ENCODE measurements around the gene TMEM35A. TPM values are rescaled to one million over a fixed set of nuclear protein-coding genes. Genes with fewer than 3 reads are reported as not detected.

Gene TMEM35A
- total RNA-seq, 2 donors from 2014 or later: 0.68 to 7.7 TPM

DNA sequence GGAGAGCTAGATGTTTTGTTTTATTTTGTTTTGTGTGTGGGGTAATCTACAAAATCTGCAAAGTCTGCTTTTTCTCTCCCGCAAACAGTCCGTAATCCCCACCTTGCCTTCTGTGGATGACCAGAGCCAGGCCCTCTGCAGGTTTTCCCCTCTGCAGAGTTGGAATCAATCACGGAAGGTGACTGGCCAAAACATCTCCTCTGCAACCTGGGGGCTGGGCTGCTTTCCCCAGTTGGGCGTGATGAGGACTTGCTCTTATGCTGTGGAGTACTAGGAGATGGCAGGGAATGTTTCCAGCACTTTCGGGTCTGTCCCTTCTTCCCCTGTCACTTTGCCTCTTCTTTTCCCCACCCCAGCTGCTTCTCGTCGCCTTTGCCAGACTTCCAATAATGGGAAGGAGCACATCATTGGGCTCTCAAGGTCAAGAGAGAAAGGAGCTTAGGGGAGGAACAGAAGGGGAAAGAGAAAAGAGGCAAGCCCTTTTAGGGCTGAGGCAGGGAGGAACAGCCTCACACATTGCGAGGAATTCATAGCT, 1.1 kb downstream of the TMEM35A start:
- no peak for DNase-seq (ENCODE audit: low spot score)
- H3K4me3 ChIP-seq: peak overlapping the region; percentile 71
- no peaks in the 10 kb centered on the region for H3K36me3 ChIP-seq
- no peaks in the 10 kb centered on the region for H3K9me3 ChIP-seq
- TF ChIP-seq CTCF (IDR thresholded peaks at IDR 0.05): no peak
- H3K4me1 ChIP-seq (ENCODE audit: control insufficient read depth in 1 of 2, low read depth in 2 of 2): no peaks in the 10 kb centered on the region
- no peak overlapping the region for H3K27ac ChIP-seq
- no peak for ATAC-seq (ENCODE audit: insufficient number of reproducible peaks, low FRiP score, low read depth)
- H3K27me3 ChIP-seq (replicated peaks; ENCODE audit: insufficient read depth): no peaks in the 10 kb centered on the region

DNA sequence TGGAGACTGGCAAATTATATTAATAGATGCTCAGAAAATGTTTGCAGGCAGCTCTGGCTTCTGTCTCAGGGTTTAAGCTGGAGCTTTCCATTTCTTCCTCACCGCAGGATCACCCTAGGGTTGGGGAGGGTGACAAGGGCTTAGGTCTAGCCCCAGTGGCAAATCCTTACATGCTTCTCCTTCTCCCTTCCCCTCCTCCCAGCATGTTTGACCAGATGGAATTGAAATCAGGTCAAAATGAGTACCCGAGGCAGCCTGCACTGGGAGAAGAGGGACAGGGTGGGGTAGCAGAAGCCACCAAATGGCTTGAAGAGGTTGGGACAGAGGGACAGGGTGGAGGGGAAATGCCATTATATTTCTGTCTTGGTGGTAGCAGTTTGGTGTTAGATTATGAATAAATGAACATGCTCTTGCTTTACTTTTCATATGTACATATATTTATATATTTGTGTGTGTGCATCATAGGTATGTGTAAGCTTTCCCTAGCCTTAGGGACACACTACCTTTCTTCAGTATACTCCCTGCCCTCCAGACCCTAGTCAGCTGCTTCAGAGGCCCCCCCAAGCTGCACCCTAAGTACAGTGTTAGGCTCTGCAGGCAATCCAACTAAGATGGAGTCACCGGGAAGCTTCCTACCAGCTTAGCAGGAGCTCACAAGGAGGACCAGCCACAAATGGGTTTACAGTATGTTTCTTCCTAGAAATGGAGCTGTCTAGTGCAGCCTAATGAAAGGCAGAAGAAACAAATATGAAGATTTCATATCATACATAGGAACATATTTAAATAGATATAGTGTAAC, 1.8 kb downstream of the TMEM35A start:
- H3K27ac ChIP-seq: no peak overlapping the region
- no peak for TF ChIP-seq CTCF (IDR thresholded peaks at IDR 0.05)
- peak overlapping the region; percentile 71 for H3K4me3 ChIP-seq
- H3K36me3 ChIP-seq: no peaks in the 10 kb centered on the region
- H3K4me1 ChIP-seq (ENCODE audit: control insufficient read depth in 1 of 2, low read depth in 2 of 2): no peaks in the 10 kb centered on the region
- DNase-seq (ENCODE audit: low spot score) (no peak), ATAC-seq (ENCODE audit: insufficient number of reproducible peaks, low FRiP score, low read depth) (no peak)
- no peaks in the 10 kb centered on the region for H3K9me3 ChIP-seq
- no peaks in the 10 kb centered on the region for H3K27me3 ChIP-seq (replicated peaks; ENCODE audit: insufficient read depth)

GRCh38 chrX:101081231-101081630, 2.6 kb downstream of the TMEM35A start:
- H3K27ac ChIP-seq: no peak overlapping the region
- ATAC-seq (ENCODE audit: insufficient number of reproducible peaks, low FRiP score, low read depth) (no peak), DNase-seq (ENCODE audit: low spot score) (no peak)
- no peaks in the 10 kb centered on the region for H3K9me3 ChIP-seq
- H3K27me3 ChIP-seq (replicated peaks; ENCODE audit: insufficient read depth): no peaks in the 10 kb centered on the region
- H3K4me3 ChIP-seq: no peak overlapping the region
- H3K36me3 ChIP-seq: no peaks in the 10 kb centered on the region
- no peaks in the 10 kb centered on the region for H3K4me1 ChIP-seq (ENCODE audit: control insufficient read depth in 1 of 2, low read depth in 2 of 2)
- no peak for TF ChIP-seq CTCF (IDR thresholded peaks at IDR 0.05)

DNA sequence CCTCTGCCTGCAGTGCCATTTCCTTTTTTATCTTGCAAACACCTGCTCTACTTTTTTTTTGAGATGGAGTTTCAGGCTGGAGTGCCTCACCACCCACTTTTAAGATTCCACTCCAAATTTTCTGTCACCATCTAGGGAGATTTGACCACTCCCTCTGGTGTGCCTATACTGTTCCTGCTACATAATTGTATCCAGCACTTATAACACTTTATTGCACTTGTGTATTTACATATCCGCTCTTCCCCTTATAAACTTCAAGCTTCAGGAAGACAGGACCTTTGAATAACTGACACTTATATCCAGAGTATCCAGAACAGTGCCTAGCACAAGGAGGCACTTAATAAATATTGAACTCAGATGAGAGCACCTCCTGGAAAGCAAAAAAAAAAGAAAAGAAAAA, 13.1 kb downstream of the TMEM35A start:
- Histone ChIP-seq H3K4me3 (no peak overlapping the region), H3K27ac (no peak overlapping the region), H3K9me3 (no peaks in the 10 kb centered on the region), H3K4me1 (ENCODE audit: control insufficient read depth in 1 of 2, low read depth in 2 of 2) (no peaks in the 10 kb centered on the region), H3K27me3 (replicated peaks; ENCODE audit: insufficient read depth) (no peaks in the 10 kb centered on the region), H3K36me3 (no peaks in the 10 kb centered on the region)
- no peak for TF ChIP-seq CTCF (IDR thresholded peaks at IDR 0.05)
- DNase-seq (ENCODE audit: low spot score) (no peak), ATAC-seq (ENCODE audit: insufficient number of reproducible peaks, low FRiP score, low read depth) (no peak)

GRCh38 chrX:101097546-101098453, 19.1 kb downstream of the TMEM35A start, which contains the start of gene CENPI:
CENPI (plus strand) TSS chrX:101098204; CDS start chrX:101101071, 2,867 bp downstream.
- no peak for TF ChIP-seq CTCF (IDR thresholded peaks at IDR 0.05)
- Histone ChIP-seq H3K27ac (peak within 1 kb of the TSS; percentile 81 to 86), H3K9me3 (no peaks in the 10 kb centered on the region), H3K27me3 (replicated peaks; ENCODE audit: insufficient read depth) (no peaks in the 10 kb centered on the region), H3K4me3 (peak within 1 kb of the TSS; percentile 73), H3K36me3 (no peaks in the 10 kb centered on the region), H3K4me1 (ENCODE audit: control insufficient read depth in 1 of 2, low read depth in 2 of 2) (no peaks in the 10 kb centered on the region)
- peak; percentile 66 for DNase-seq (ENCODE audit: low spot score)
- ATAC-seq (ENCODE audit: insufficient number of reproducible peaks, low FRiP score, low read depth): peak; percentile 88

Measured in thoracic aorta (tissue), 2 donors.